HepG2 (cell line): ENCODE measurements around the gene NCOA1. TPM values are rescaled to one million over a fixed set of nuclear protein-coding genes. Genes with fewer than 3 reads are reported as not detected.

Experiments used
- ATAC-seq: fragments of 200-7000 bp; cut with Tn5 transposase; 3 replicates; pipeline ENCODE4 v1.9.1; 2020; ENCODE audit warnings: mild to moderate bottlenecking, moderate library complexity
- BruUV-seq: library from RNA; stranded (reverse); fragments of 400-500 nt; replicated peaks from 2 replicates; lab custom pipeline; 2021; lab: Mats Ljungman, UMichigan
- CTCF ChIA-PET: fragments of 300-600 bp; formaldehyde crosslinking; extraction: SDS; loops from one replicate; lab custom pipeline; 2021; ENCODE audit warnings: low total read pairs, inconsistent platforms, low intra/inter-chr PET ratio; lab: Yijun Ruan, JAX
- POLR2A ChIA-PET: fragments of 350-600 bp; sonication (Branson Sonifier 250); formaldehyde crosslinking; loops from one replicate; lab custom pipeline; 2020; ENCODE audit warnings: antibody characterized with exemption, inconsistent platforms; lab: Yijun Ruan, JAX
- DNase-seq: peaks from one replicate; pipeline ENCODE4 v3.0.0-alpha.2; 2015; ENCODE audit warnings: low spot score
- FAIRE-seq: peaks from 3 replicates; lab custom pipeline; 2011; peaks lifted over from hg19 to GRCh38; lab: Jason Lieb, UNC
- H2AFZ ChIP-seq: one replicate; pipeline ENCODE4 v1.6.1; 2011; ENCODE audit warnings: low read length, inconsistent platforms
- H3K27ac ChIP-seq: fragments of 300-600 bp; 3 replicates; pipeline ENCODE4 v1.8.0; 2011; ENCODE audit warnings: mixed run types, mild to moderate bottlenecking, mixed read lengths, low read length, inconsistent platforms; ENCODE audit not compliant: insufficient read depth; ENCODE audit errors: extremely low read length
- H3K27me3 ChIP-seq, 2 experiments: fragments of 200-600 bp in 1 of 2; 2 replicates in 1 of 2; 3 replicates in 1 of 2; pipeline versions ENCODE4 v1.6.0 to v1.8.0; 2011; ENCODE audit warnings: low read length in 2 of 2, mild to moderate bottlenecking in 2 of 2, moderate library complexity in 2 of 2, inconsistent platforms in 1 of 2; ENCODE audit not compliant: insufficient read depth in 2 of 2, control insufficient read depth in 1 of 2
- H3K36me3 ChIP-seq, 2 experiments: fragments of 200-600 bp in 1 of 2; replicated peaks in 1 of 2; 2 replicates in 1 of 2; 3 replicates in 1 of 2; pipeline versions ENCODE4 v1.5.1 to v1.8.0; 2011; ENCODE audit warnings: low read length in 2 of 2, inconsistent platforms in 1 of 2; ENCODE audit not compliant: insufficient read depth in 2 of 2, control insufficient read depth in 1 of 2
- H3K4me1 ChIP-seq: 2 replicates; pipeline ENCODE4 v1.5.1; 2012; ENCODE audit warnings: low read length, inconsistent platforms; ENCODE audit not compliant: insufficient read depth
- H3K4me2 ChIP-seq: 2 replicates; pipeline ENCODE4 v1.6.0; 2011; ENCODE audit warnings: low read depth, low read length, inconsistent platforms
- H3K4me3 ChIP-seq, 3 experiments: fragments of 200-600 bp in 1 of 3; sonication (generic), shearing (Covaris generic) in 1 of 3; replicated peaks in 1 of 3; 2 replicates each; pipeline ENCODE4 v1.5.1; 2011 to 2016; ENCODE audit warnings: low read length in 3 of 3, inconsistent platforms in 2 of 3, low read depth in 2 of 3, mild to moderate bottlenecking in 2 of 3, control low read depth in 1 of 3, mixed read lengths in 1 of 3; ENCODE audit not compliant: insufficient read depth in 1 of 3
- H3K79me2 ChIP-seq: one replicate; pipeline ENCODE4 v1.6.1; 2011; ENCODE audit warnings: low read length, inconsistent platforms; ENCODE audit not compliant: insufficient read depth
- H3K9ac ChIP-seq: 2 replicates; pipeline ENCODE4 v1.6.0; 2011; ENCODE audit warnings: mild to moderate bottlenecking, low read depth, low read length, inconsistent platforms; ENCODE audit not compliant: insufficient read depth
- H3K9me3 ChIP-seq: 2 replicates; pipeline ENCODE4 v1.5.1; 2012; ENCODE audit warnings: mild to moderate bottlenecking, low read length
- H4K20me1 ChIP-seq: 2 replicates; pipeline ENCODE4 v1.6.0; 2011; ENCODE audit warnings: inconsistent platforms, mild to moderate bottlenecking, low read length, moderate library complexity; ENCODE audit not compliant: insufficient read depth
- EED ChIP-seq: sonication (generic); formaldehyde crosslinking; IDR thresholded peaks from 2 replicates; pipeline ENCODE4 v1.5.0; 2020; ENCODE audit warnings: mild to moderate bottlenecking, missing genetic modification reagents
- HOXA9 ChIP-seq: sonication (generic); formaldehyde crosslinking; IDR thresholded peaks from 2 replicates; pipeline ENCODE4 v1.8.1; 2022; ENCODE audit warnings: missing genetic modification reagents, mild to moderate bottlenecking, moderate library complexity, borderline replicate concordance
- NAIF1 ChIP-seq: sonication (generic); formaldehyde crosslinking; IDR thresholded peaks from 2 replicates; pipeline ENCODE4 v1.5.0; 2020; ENCODE audit warnings: mild to moderate bottlenecking, missing genetic modification reagents, borderline replicate concordance
- ZFP82 ChIP-seq: sonication (generic); formaldehyde crosslinking; IDR thresholded peaks from 2 replicates; pipeline ENCODE4 v1.5.1; 2020; ENCODE audit warnings: mild to moderate bottlenecking, missing genetic modification reagents, borderline replicate concordance
- ZNF496 ChIP-seq: sonication (generic); formaldehyde crosslinking; IDR thresholded peaks from 2 replicates; pipeline ENCODE4 v1.8.1; 2023; ENCODE audit warnings: mild to moderate bottlenecking, moderate library complexity, missing genetic modification reagents; ENCODE audit not compliant: insufficient replicate concordance
- ZNF503 ChIP-seq: sonication (generic); formaldehyde crosslinking; IDR thresholded peaks from 2 replicates; pipeline ENCODE4 v1.4.0; 2020; ENCODE audit warnings: missing genetic modification reagents
- ZNF737 ChIP-seq: sonication (generic); formaldehyde crosslinking; IDR thresholded peaks from 2 replicates; pipeline ENCODE4 v1.5.0; 2020; ENCODE audit warnings: missing genetic modification reagents, mild to moderate bottlenecking, borderline replicate concordance
- ZNF850 ChIP-seq: sonication (generic); formaldehyde crosslinking; conservative IDR thresholded peaks from 2 replicates; pipeline ENCODE4 v1.9.0; 2021; ENCODE audit warnings: mild to moderate bottlenecking, missing genetic modification reagents
- ZZZ3 ChIP-seq: sonication (generic); formaldehyde crosslinking; IDR thresholded peaks from 2 replicates; pipeline ENCODE4 v1.4.0; 2020; ENCODE audit warnings: missing genetic modification reagents, mild to moderate bottlenecking, borderline replicate concordance
- WGBS: methylation state at CpG from one replicate; pipeline ENCODE4 v1.1.6; 2017; ENCODE audit warnings: low lambda C conversion rate; 5-methylcytosine and 5-hydroxymethylcytosine counted together
- in situ Hi-C: cut with HindIII; loops from 2 replicates; pipeline ENCODE4 v1.10.0; 2017; ENCODE audit warnings: low pct_unique_long_range_greater_than_20kb; ENCODE audit not compliant: extremely low pct_ligation_motif_present
- intact Hi-C: fragments of 100-400 bp; cut with micrococcal nuclease; formaldehyde crosslinking; loops from one replicate; pipeline ENCODE4 v1.10.0; 2022; ENCODE audit not compliant: unreplicated experiment
- polyA plus RNA-seq, 8 experiments: library from polyadenylated mRNA; depleted of rRNA in 3 of 8; stranded (reverse) in 7 of 8; unstranded in 1 of 8; fragments of >200 nt; fragmentation: Illumina TruSeq in 4 of 8; extraction: Trizol in 4 of 8; gene quantifications; 2 replicates each; pipeline versions ENCODE4 v1.2.1 to v1.2.3, GENCODE V29; 2011 to 2016; ENCODE audit warnings: low read depth in 4 of 8, missing spikeins in 1 of 8, mixed read lengths in 1 of 8; ENCODE audit not compliant: insufficient read depth in 1 of 8
- total RNA-seq, 5 experiments: library from RNA; depleted of rRNA; stranded (reverse); fragments of >200 nt; fragmentation: Illumina TruSeq; extraction: Trizol; gene quantifications; 2 replicates each; pipeline ENCODE4 v1.2.3, GENCODE V29; 2016; ENCODE audit warnings: low read depth in 1 of 5
- TF ChIP-seq, protein P1 (sequence below): IDR thresholded peaks from 2 replicates; pipeline ENCODE4 v1.6.1; 2018; ENCODE audit warnings: missing genetic modification reagents

The NCOA1 gene
- total and polyA plus RNA-seq, 2 of the 13 experiments (the other 11 are each of a cell fraction or from before 2014, with no cell fraction given): 10.0 to 10.4 TPM

DNA sequence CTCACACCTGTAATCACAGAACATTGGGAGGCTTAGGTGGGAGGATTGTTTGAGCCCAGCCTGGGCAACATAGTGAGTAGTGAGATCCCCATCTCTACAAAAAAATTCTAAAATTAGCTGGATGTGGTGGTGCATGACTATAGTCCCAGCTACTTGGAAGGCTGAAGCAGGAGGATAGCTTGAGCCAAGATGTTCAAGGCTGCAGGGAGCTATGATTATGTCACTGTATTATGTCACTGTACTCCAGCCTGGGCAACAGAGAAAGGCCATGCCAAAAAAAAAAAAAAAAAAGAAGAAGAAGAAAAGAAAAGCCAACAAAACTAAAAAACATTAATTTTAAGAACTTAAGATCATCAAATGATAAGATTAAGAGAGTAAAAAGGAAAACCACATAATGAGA is 17.4 kb upstream of the NCOA1 start (continued):
- TF ChIP-seq ZZZ3 (CRISPR knock-in tag): no peak
- TF ChIP-seq ZFP82 (CRISPR knock-in tag): no peak
- TF ChIP-seq HOXA9 (CRISPR knock-in tag): no peak

GRCh38 chr2:24474053-24474452 is 17.0 kb upstream of the NCOA1 start:
- Histone ChIP-seq H3K9me3 (no peaks in the 10 kb centered on the region), H3K36me3 (no peaks in the 10 kb centered on the region), H3K4me2 (no peak overlapping the region), H3K79me2 (no peaks in the 10 kb centered on the region), H3K27me3 (no peaks in the 10 kb centered on the region), H3K4me3 (no peak overlapping the region), H4K20me1 (no peaks in the 10 kb centered on the region), H3K9ac (no peak overlapping the region), H2AFZ (no peak overlapping the region), H3K27ac (no peak overlapping the region), H3K4me1 (no peaks in the 10 kb centered on the region)
- DNase-seq (no peak), ATAC-seq (no peak), FAIRE-seq (no peak)
- POLR2A ChIA-PET: no interaction called here
- CTCF ChIA-PET: no interaction called here
- 74% methylated on average over 5 of the region's 5 CpGs for WGBS
- no TSS peak for BruUV-seq
- TF ChIP-seq ZNF496 (CRISPR knock-in tag) (no peak), ZNF503 (no peak), EED (CRISPR knock-in tag) (no peak), ZNF737 (no peak), NAIF1 (CRISPR knock-in tag) (no peak), ZNF850 (no peak)
- TF ChIP-seq, protein P1, sequence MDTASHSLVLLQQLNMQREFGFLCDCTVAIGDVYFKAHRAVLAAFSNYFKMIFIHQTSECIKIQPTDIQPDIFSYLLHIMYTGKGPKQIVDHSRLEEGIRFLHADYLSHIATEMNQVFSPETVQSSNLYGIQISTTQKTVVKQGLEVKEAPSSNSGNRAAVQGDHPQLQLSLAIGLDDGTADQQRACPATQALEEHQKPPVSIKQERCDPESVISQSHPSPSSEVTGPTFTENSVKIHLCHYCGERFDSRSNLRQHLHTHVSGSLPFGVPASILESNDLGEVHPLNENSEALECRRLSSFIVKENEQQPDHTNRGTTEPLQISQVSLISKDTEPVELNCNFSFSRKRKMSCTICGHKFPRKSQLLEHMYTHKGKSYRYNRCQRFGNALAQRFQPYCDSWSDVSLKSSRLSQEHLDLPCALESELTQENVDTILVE: no peak
- in situ Hi-C loops (no loop called here), intact Hi-C loops (no loop called here)
